A549 treated with AZD2906 at 1 μM for 4 hours (cell line): Measurements from ENCODE around the gene TMEM69. TPM values are rescaled to one million over a fixed set of nuclear protein-coding genes. Genes with fewer than 3 reads are reported as not detected.

ENCODE experiments used
- total RNA-seq: library from RNA; stranded (reverse); fragments of 200-300 nt; extraction: Qiagen RNA extraction; gene quantifications from 5 replicates; pipeline ENCODE4 v1.2.3, GENCODE V29; 2022

Gene TMEM69
- 17.2 to 19.6 TPM (median 19.3 TPM) in 5 replicates for total RNA-seq

GRCh38 chr1:45687754-45688740 lies at the start of gene TMEM69:
TSS of gene TMEM69 (plus strand) at chr1:45688181. CDS start at chr1:45691069, 2,888 bp downstream.

GRCh38 chr1:45686288-45687013 lies 1.5 kb upstream of the TMEM69 start, which contains the start of gene GPBP1L1:
TSS of gene GPBP1L1 (minus strand) at chr1:45686533. CDS start at chr1:45659087, 27,446 bp downstream.

Other genes starting within 250 kb of the TMEM69 start
- gene TESK2, start 197.0 kb upstream of the TMEM69 start, total RNA-seq, result 0.13 to 0.27 TPM (median 0.17 TPM) in 5 replicates
- gene CCDC163, start 188.1 kb upstream of the TMEM69 start, total RNA-seq, result 1.3 to 2.0 TPM (median 1.6 TPM) in 5 replicates
- 2.1 to 2.3 TPM (median 2.3 TPM) in 5 replicates for gene MMACHC, start 187.9 kb upstream of the TMEM69 start, total RNA-seq
- gene PRDX1, start 166.3 kb upstream of the TMEM69 start, total RNA-seq, result 1,895 to 2,135 TPM (median 1,925 TPM) in 5 replicates
- gene AKR1A1, start 137.4 kb upstream of the TMEM69 start, total RNA-seq, result 73.5 to 78.3 TPM (median 75.2 TPM) in 5 replicates
- gene NASP, start 104.1 kb upstream of the TMEM69 start, total RNA-seq, result 102 to 144 TPM (median 116 TPM) in 5 replicates
- 0.14 to 0.26 TPM (median 0.23 TPM) in 5 replicates for gene CCDC17, start 64.1 kb upstream of the TMEM69 start, total RNA-seq
- gene GPBP1L1, start 1.6 kb upstream of the TMEM69 start, total RNA-seq, result 28.7 to 47.3 TPM (median 31.8 TPM) in 5 replicates
- 4.0 to 4.9 TPM (median 4.4 TPM) in 5 replicates for gene IPP, start 62.5 kb downstream of the TMEM69 start, total RNA-seq
- 16.8 to 19.3 TPM (median 17.3 TPM) in 5 replicates for gene MAST2, start 115.4 kb downstream of the TMEM69 start, total RNA-seq